ENCODE data around the gene LHX5.

LHX5 gene

DNA sequence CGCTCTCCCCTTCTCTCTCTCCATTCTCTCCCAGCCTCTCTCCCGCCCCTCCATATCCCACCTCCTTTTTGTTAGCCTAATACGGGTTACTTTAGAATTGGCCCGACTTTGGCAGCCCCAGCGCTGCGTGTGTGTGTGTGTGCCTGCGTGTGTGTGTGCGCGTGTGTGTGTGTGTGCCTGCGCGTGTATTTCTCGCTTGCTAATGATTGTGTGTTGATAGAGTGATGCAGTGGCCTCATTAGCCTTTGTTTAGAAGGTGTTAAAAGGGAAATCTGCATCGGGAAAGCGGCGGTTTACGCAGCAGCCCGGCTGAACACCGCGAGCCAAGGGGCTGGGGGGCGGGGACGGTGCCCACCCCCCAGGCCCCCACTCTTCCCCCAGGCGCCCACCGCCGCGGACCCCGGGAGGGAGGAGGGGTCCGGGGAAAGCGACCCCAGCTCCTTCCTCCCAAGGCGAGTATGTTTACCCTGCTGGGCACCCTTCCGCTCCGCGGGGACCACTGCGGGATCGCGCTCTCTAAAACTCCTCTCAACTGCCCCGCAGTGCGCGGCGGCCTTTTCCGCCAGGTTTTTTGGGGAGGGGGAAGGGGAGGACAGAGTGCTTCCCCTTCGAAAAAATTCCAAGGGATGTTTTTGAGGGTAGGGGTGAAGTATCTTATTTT lies 6.8 kb upstream of the LHX5 start:
- FAIRE-seq = no peak

DNA sequence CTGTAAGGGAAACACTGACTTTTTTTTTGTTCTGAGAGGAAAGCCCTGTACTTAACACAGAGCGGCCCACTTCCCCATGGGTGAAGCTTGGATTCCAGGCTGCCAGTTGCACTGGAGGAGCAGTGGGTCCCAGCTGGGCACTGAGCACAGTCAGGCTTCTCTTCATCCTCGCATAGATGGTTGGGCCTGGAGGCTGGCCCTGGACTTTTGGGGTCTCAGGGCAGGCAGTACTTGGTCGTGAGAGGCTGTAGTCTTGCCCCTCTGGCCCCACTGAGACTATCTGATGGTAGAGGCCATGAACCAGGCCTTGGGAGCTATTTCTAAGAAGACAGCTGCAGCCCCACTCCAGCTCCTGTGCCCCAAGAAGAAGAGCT lies 6.2 kb upstream of the LHX5 start:
- FAIRE-seq = no peak
- DNase-seq (ENCODE audit: low spot score) = no peak

More for the DNA sequence above, 6.8 kb upstream of the LHX5 start:
- DNase-seq (ENCODE audit: low spot score) = no peak

DNA sequence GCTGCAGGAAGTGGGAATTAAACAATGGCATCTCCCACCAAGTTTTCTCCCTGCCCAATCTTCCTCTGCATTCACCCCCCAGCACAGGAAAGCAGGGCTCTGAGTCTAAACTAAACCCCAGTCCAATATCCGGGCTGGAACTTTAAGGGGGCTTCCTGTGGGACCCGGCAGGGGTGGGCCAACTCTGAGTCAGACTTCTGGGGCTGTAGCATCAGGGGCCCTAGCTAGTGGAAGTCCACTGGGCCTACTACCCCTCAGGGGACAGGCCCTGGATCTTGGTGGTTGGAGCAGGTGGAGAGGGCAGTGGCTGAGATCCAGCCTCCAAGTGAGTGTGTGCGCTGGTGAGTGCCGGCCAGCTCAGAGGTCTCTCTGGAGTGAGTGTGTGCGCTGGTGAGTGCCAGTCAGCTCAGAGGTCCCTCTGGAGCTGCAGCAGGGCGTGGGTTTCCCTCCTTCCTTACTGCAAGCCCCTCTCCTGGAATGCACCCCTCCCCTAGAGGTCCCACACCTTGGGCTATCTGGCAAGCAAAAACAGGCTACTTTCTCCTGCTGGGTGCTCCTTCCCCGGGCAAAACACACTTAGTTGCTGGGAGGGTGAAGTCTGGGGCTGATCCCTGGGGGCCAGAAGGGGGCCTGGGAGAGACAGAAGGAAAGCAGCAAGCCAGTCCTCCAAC lies 5.6 kb upstream of the LHX5 start:
- DNase-seq (ENCODE audit: low spot score) (no peak), FAIRE-seq (no peak)

DNA sequence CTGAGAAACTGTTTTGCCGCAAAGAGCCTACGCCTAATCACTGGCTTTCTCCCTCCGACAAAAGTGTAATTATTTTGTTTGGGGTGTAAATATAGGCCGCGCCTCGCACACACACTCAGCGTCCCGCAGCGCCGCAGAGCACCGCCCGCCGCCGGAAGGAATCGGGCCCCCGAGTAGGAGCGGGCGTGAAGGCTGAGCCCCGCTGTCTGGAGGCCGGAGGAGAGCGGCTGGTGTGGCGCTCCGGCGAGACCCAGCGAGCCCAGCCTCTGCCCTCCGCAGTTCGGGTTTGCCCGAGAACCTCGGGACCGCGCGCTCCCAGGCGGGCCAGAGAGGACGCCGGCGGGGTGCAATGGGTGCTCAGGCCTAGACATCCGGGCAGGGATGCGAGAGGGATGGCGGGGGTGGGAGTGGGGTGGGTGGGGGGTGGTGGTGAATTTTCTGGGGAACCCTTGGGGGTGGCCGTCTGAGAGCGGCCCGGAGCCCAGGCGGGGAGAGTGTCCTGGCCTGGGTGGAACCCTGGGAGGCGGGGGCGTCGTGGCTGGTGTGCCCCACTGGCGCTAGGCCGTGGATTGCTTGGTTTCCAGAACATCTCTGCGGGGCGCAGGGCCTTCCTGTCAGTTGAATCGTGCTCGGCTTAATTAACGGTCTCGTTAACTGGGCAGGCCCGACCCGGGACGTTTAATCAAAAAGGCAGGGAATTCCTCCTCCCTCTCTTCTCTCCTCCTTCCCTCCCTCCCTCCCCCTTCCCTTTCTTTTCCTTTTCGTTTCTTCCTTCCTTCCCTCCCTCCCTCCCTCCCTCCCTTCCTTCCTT lies 4.7 kb upstream of the LHX5 start:
- no peak for DNase-seq (ENCODE audit: low spot score)
- no peak for FAIRE-seq

DNA sequence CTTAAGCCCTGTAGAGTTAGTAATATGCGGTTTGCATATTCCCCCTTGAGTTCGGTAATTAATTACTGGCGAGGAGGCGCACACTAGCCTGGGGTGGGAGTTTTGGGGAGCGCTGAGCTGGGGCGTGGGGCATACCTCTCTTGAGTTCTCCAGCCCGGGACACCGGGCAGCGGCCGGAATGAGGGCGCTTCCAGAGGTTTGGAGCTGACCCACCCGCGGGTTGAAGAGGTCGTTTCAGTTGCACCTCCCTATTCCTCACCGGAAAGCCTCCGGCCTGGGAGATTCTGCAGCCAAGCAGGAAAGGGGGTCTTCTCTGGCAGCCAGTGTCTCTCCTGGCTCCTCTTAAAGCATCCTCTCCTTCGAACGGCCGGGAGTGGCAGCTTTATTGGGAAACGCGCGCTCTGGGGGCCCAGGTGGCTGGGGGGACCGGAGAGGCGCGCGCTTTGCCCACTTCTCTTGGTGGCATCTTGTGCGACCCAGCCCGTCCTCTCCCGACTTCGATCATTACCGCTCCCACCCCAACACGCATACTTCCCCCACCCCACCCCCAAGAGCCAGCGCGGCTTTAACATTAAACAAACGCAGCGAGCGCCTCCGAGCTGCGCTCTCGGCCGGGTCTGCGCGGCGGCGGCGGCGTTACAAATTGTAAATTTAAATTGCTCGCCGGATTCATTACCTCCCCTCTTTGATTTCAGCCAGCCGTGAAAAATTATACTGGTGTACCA lies 3.9 kb upstream of the LHX5 start:
- no peak for FAIRE-seq

DNA sequence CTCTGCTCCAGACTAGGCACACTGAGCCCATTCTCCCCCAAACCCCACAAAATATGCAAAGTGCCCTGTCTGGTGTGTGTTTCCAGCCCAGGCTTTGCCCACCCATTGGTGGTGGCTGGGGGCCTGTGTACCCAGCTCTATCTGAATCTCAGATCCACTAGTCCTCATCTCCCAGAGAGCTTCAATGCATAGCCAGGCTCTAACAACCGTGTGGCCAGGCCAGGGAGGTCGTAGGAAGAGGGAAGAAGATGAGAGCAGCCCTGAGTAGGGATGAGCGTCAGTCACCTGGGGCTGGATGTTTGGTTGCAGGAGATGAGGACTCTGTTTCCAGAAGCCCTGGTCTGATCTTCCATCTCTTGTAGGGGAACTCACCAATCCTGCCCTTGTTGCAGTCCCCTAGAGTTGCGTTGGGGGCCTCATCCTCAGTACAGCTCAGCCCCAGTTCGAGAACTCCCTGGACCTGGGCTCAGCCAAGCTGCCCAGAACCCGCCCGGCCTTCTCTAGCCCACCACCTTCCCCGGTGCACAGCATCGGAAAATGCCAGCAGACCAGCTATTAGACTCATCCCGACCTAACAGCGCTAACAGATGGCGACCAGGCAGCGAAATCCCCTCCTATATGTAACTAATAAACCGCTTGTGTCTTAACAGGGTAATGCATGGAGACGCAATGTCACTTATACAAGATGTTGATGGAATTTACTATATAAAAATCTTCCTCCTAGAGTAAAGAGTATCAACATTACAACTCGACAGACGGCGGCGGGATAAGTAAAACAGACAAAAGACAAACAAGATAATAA lies 3.2 kb upstream of the LHX5 start:
- DNase-seq (ENCODE audit: low spot score) (no peak), FAIRE-seq (no peak)

More for the DNA sequence above, 3.9 kb upstream of the LHX5 start:
- DNase-seq (ENCODE audit: low spot score) = no peak

DNA sequence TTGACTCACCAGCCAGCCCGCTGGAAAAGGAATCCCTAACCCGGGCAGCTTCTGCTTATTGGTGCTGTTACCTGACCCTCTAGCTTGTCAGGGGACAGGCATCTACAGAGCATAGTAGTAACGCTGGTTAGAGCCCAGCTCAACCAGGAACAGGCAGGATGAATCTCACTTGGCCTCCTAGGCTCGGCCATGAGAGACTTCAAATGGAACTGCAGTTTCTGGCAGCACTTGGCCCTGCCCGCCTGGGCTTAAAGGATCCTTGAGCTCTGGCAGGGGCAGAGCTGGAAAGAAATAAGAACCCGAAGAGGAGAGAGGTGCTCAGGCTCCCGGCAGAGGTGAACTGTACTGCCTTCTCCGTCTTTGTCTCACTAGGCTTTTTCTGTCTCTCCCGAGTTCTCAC lies 2.3 kb upstream of the LHX5 start:
- DNase-seq (ENCODE audit: low spot score) = no peak
- FAIRE-seq = no peak

DNA sequence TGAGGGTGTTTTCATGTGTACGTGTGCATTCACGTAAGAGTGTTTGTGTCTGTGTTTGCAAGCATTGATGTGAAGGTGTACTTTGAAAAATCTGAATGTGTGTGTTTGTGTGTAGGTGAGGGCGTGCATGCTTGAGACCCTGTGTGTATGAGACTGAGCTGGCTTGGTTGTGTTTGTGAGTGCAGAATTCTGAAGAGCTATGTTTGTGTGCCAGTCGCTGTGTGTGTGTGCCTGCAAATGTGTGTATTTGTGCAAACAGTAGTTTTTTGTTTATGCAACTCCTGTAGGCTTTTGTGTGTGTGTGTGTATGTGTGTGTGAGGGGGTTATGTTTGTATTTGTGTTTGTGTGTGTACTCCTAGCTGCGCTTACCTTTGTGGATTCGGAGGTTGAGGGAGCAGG lies 1.7 kb upstream of the LHX5 start:
- no peak for DNase-seq (ENCODE audit: low spot score)
- FAIRE-seq = no peak

DNA sequence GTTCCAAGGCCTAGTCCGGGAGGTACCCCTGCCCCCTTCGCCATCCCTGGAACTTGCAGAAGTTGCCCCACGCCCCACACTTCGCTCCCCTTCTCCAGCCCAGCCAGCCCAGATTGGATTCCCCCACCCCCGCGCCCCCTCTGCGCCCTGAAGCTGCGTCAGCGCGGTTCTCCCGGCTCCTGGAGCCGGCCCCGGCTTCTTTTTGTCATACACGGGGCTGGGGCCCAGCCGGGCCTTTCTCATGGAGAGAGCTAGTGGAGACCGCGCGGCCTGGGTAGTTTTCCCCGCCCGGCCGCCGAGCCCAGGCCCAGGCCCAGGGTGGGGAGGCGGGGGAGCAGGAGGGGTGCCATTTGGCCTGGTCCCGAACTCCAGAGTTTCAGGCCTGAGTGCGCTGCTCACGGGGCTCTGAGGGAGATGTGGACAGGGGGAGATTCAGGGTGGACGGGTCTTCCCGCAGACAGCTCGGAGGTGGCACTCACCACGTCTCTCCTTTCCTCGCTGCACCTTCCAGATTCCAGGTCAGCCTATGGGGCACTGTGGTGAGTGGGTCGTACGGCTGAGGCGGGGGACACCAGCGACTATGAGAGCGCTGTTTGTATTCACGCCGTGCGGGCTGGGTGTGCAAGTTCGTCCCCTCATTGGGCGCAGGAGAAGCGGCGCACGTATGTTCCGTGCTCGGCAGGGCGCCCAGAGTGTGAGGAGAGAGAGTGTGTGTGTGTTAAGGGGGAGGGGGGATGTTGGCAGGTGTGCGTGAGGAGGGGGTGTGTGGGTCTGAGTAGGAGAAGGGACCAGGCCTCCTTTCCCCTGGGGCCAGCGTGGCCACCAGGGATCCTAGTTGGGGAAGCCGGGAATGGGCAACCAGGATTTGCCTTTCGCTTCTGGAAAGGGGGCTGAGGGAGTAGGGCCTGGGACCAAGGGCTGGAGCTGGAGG lies 785 bp upstream of the LHX5 start:
- DNase-seq (ENCODE audit: low spot score) (no peak), FAIRE-seq (no peak)

DNA sequence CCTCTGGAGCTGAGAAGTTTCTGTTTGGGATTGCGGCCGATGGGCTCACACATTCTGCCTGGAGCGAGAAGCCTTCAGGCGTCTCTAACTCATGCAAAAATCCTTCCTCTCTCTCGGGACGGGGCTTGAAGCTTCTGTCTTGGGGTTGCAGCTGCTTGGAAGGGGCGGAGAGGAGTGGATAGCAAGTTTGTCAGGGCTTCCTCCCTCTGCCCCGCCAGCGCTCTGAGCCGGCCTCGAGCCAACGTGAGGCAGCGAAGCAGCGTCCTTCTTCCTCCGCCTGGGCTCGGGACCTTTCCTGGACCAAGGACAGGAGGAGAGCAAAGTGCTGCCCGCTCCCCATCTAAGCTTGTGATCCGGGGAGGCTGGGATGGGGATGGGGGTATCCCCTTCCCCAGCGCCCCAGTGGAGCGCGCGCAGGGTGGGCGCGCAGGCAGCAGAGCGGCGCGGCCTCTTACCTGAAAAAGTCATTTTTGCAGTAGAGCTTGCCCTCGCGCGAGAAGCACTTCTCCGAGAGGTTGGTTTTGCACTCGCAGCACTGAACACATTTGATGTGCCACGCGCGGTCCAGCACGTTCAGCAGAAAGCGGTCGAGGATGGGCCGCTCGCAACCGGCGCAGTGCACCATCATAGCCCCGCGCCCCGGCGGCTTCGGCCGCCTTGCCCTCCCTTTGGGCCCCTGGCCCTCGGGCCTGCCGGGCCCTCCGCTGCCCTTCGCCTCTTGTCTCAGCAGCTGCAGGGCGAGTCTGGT lies 626 bp downstream of the LHX5 start:
- no peak for FAIRE-seq
- DNase-seq (ENCODE audit: low spot score) = no peak

DNA sequence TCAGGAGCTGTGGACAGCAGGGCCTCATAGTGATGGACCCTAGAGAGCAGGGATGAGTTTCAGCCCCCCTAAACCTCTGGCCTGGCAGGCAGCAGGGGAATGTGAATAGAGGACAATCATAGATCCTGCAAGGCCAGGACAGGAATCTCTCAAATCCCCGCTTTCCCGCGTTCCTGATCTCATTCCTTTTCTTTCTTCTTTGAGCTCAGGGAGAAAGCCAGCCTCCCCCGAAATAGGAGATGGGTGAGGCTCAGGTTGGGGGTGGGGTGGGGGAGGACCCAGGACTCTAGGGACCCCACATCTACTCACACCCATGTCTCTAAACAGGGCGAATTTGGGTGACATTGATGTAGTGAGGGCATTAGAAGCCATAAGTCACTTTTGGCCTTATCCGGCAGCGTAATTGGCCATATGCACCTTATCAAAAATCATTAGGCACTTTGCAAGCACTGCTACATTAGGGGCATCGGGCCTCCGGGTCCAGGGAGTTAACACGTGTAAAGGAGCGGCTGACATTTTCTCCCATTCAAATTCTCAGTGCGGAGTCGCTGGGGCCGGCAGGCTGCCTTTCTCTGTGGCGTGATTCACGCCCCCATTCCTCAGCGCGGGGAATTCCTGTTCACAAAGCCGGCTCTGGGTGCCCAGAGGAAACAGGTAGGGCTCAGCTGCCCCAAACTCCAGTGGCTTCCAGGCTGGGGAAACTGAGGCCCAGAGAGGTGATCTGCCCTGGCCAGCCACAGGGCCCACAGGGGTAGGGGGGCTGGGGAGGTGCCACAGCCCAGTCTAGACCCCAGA lies 1.5 kb downstream of the LHX5 start:
- FAIRE-seq = no peak

DNA sequence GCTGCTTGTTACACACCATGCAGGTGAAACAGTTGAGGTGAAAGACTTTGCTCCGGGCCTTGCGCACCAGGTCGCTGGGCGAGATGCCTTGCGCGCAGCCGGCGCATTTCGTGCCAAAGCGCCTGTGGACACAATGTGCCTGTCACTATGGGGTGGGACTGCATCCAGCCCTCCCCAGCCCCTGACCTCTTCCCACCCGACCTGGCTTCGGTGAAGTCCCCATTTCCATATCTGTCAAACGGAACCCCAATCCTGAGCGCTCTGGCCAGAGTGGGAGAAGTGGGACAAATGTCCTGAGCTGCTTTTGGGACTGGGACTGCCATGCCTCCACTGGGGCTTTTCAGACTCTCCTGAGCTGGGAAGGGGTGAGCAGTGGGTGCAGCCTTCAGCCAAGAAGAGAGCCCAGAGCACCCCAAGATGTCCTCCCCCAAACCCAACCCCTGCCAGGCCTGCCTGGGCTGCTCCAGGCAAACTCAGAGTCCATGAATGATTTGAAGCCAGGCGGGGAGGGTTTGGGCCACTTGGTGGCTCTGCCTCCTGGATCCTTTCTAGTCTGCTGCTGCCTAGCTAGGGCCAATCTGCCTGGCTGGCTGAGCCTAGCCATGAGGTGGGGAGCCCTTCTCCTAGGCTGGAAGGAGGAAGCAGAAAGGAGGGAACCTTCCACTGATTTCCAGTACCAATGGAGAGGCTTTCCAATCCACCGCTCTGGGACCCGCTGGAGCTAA lies 2.3 kb downstream of the LHX5 start:
- FAIRE-seq = no peak

More for the DNA sequence above, 1.5 kb downstream of the LHX5 start:
- no peak for DNase-seq (ENCODE audit: low spot score)

DNA sequence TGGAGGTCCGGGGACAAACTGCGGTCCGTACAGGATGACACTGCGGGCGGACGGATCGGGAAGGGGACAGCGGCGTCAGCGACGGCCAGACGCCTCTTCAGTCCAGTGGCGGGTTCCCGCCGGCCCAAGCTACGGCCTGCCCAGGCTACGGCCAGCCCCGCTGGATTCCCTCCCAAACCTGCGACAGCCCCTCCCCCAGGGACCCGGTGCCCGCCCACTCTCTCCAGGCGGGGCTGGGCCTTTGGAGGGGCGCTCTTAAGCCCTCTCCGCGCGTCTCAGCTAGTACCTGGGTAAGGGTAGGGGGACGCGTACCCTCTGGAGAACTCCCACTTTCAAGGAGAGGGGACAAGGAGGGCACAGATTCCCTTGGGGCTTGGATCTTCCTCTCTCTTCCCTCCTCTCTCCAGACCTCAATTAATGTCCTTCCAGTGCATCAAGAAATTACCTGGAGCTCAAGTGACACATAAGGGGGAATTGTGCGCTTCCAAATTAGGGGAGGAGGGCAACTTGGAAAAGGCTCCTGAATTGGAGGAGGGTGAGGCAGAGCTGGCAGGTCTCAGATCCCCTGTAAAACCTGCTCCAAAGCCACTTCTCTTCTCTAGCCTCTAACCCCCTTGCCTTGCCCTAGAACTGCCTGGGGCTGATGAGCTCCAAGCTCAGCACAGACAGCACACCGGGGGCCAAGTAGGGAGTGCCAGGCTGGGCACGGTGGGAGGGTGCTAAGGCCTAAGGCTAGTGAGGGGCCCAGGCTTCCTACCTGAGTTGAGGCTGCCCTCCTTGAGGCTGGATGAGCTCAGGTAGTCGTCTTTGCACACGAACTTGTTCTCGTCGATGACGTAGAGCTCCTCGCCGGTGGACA lies 3.1 kb downstream of the LHX5 start:
- FAIRE-seq = no peak
- DNase-seq (ENCODE audit: low spot score) = no peak

More for the DNA sequence above, 2.3 kb downstream of the LHX5 start:
- no peak for DNase-seq (ENCODE audit: low spot score)

DNA sequence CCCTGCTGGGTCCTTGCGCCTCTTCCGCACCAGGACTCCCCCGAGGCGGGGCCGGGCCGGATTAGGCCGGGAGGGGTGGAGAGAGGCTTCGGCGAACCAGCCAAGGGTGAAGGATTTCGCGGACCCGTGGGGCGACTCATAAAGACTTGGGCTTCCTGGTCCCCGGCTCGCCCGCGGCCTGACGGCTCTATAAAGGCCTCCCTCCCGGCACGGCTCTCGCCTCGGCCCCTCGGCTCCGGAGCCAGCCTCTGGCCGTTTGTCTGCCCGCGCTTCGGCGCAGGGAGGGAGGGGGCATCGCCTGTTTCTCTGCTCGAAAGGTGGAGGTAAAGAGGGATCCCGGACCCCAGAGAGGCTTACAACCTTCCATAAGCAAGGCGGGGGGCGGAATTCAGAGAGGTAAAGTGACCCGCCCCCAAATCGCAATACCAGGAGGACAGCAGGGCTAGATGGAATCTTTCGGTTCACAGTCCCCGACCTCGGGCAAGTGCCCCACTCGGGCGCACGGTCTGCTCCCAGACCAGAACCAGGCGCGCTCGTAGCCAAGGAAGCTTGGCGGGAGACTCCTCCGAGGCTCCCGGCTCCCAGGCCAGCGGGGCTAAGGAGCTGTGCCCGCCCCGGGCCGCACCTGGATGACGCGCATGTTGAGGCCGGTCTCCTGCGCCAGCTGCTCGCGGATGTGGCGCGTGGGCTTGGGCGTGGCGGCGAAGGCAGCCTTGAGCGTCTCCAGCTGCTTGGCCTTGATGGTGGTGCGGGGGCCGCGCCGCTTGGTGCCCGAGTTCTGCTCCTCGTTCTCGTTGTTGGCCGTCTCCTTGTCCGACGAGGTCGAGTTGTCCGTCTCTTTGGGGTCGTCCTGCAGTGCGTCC lies 3.9 kb downstream of the LHX5 start:
- DNase-seq (ENCODE audit: low spot score) (no peak), FAIRE-seq (no peak)

DNA sequence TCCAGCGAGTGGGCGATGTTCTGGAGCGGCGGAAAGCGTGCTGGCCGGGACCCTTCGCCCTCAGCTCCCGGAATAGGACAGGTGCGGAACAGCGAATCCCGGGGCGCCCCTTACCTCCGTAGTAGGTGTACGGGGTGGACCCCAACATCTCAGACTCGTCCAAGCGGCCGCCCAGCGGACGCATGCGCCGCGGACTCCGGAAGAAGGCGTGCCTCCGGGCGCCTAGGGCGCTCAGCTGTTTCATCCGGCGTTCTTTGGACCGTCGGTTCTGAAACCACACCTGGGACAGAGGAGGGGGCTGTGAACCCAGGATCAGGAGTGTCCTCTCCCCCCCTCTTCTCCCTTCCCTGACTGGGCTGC lies 4.5 kb downstream of the LHX5 start:
- no peak for FAIRE-seq
- no peak for DNase-seq (ENCODE audit: low spot score)

All from RCC 7860 (cell line).